ENCODE results near the gene ATXN7L2.

- TF ChIP-seq EZH2 (IDR thresholded peaks at IDR 0.05; ENCODE audit: borderline replicate concordance, low read length), result no peak
- TF ChIP-seq, protein P1, sequence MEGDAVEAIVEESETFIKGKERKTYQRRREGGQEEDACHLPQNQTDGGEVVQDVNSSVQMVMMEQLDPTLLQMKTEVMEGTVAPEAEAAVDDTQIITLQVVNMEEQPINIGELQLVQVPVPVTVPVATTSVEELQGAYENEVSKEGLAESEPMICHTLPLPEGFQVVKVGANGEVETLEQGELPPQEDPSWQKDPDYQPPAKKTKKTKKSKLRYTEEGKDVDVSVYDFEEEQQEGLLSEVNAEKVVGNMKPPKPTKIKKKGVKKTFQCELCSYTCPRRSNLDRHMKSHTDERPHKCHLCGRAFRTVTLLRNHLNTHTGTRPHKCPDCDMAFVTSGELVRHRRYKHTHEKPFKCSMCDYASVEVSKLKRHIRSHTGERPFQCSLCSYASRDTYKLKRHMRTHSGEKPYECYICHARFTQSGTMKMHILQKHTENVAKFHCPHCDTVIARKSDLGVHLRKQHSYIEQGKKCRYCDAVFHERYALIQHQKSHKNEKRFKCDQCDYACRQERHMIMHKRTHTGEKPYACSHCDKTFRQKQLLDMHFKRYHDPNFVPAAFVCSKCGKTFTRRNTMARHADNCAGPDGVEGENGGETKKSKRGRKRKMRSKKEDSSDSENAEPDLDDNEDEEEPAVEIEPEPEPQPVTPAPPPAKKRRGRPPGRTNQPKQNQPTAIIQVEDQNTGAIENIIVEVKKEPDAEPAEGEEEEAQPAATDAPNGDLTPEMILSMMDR (IDR thresholded peaks at IDR 0.05; ENCODE audit: low read length), result no peak
Measured at GRCh38 chr1:109434484-109434883, 49.2 kb upstream of the ATXN7L2 start.
